Skeletal muscle tissue (tissue), 4 donors: ENCODE data around the gene CTNNA1. TPM values are rescaled to one million over a fixed set of nuclear protein-coding genes. Genes with fewer than 3 reads are reported as not detected.
A peak's percentile ranks its signal among the peaks of the same experiment; 100 is the strongest.
"Not testable (repeated sequence)": the region's sequence is repeated elsewhere in the genome, so short reads cannot be mapped to it uniquely, and the experiment has no call there.

ENCODE experiments used
- H3K27ac ChIP-seq: one replicate; pipeline ENCODE4 v1.7.0; 2013; ENCODE audit warnings: mild to moderate bottlenecking, low read depth, low read length, inconsistent platforms
- H3K27me3 ChIP-seq, 3 donors: one replicate each; pipeline ENCODE4 v1.7.0; 2013; ENCODE audit warnings: low read length in 3 of 3; ENCODE audit not compliant: control insufficient read depth in 3 of 3, insufficient read depth in 3 of 3
- H3K36me3 ChIP-seq, 3 donors: one replicate each; pipeline ENCODE4 v1.7.0; 2013; ENCODE audit warnings: low read length in 3 of 3; ENCODE audit not compliant: control insufficient read depth in 3 of 3, insufficient read depth in 3 of 3
- H3K4me1 ChIP-seq, 3 donors: one replicate each; pipeline ENCODE4 v1.7.0; 2013; ENCODE audit warnings: low read length in 3 of 3, mild to moderate bottlenecking in 3 of 3; ENCODE audit not compliant: control insufficient read depth in 3 of 3, insufficient read depth in 3 of 3
- H3K4me3 ChIP-seq, 3 donors: one replicate each; pipeline ENCODE4 v1.7.0; 2013; ENCODE audit warnings: low read length in 3 of 3
- H3K9ac ChIP-seq, 3 donors: one replicate each; pipeline ENCODE4 v1.7.0; 2013; ENCODE audit warnings: low read length in 3 of 3, mild to moderate bottlenecking in 3 of 3, moderate library complexity in 2 of 3, low read depth in 1 of 3
- H3K9me3 ChIP-seq, 3 donors: one replicate each; pipeline ENCODE4 v1.7.0; 2013; ENCODE audit warnings: low read length in 3 of 3; ENCODE audit not compliant: control insufficient read depth in 3 of 3
- total RNA-seq: library from RNA; depleted of rRNA; stranded (reverse); fragments of >200 nt; gene quantifications from one replicate; pipeline ENCODE4 v1.2.3, GENCODE V29; 2014
- donor health status: Osteomylitis.

CTNNA1 gene
- total RNA-seq, 1 donor from 2014 or later: 375 TPM

DNA sequence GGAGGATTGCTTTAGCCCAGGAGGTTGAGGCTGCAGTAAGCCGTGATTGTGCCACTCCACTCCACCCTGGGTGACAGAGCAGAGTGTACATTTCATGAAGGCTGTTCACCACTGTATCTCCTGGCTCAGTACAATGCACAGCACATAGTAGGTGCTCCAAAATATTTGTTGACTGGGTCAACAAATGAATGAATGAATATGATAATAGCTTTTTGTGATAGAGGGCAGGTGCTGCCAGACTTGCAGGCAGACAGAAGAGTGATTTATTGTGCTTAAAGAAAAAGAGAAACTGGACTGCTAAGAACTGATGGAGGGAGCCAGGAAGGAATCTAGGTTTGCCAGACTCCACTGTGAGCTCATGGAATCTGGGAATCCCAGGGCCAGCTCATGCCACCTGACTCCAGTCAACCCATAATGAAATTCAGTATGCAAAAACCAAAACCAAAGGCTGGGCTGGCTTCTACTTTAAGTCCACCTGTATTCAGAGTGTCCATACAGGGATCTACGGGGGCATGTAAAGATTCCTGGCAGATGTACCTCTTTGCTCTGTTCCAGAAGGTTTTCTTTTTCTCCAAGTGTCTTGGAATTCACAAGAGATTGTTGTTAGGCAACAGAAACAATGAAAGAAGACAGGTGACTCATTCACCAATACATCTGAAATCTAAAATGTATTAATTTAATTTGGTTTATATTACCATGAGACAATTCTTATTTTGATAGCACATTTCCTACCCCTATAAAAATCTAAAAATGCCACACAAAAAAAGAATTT is 15.5 kb upstream of the CTNNA1 start:
- H3K9ac ChIP-seq: no peak overlapping the region
- no peak overlapping the region for H3K4me3 ChIP-seq
- no peaks in the 10 kb centered on the region for H3K9me3 ChIP-seq
- H3K4me1 ChIP-seq: peaks cover 0 to 6% (median 2%) of the 10 kb centered on the region in 3 donors
- H3K27ac ChIP-seq: no peak overlapping the region
- H3K27me3 ChIP-seq: no peaks in the 10 kb centered on the region
- H3K36me3 ChIP-seq: no peaks in the 10 kb centered on the region

- Histone ChIP-seq H3K4me3 (no peak overlapping the region), H3K36me3 (no peaks in the 10 kb centered on the region), H3K27me3 (no peaks in the 10 kb centered on the region), H3K4me1 (peaks cover 0 to 6% (median 2%) of the 10 kb centered on the region in 3 donors), H3K9me3 (no peaks in the 10 kb centered on the region), H3K9ac (no peak overlapping the region), H3K27ac (no peak overlapping the region)
Measured at GRCh38 chr5:138738399-138738798, 14.8 kb upstream of the CTNNA1 start.

GRCh38 chr5:138739938-138740337 is 13.3 kb upstream of the CTNNA1 start:
- H3K9me3 ChIP-seq: no peaks in the 10 kb centered on the region
- no peak overlapping the region for H3K27ac ChIP-seq
- H3K36me3 ChIP-seq: no peaks in the 10 kb centered on the region
- H3K9ac ChIP-seq: no peak overlapping the region
- H3K4me1 ChIP-seq: peaks cover 0 to 6% (median 2%) of the 10 kb centered on the region in 3 donors
- H3K27me3 ChIP-seq: no peaks in the 10 kb centered on the region
- H3K4me3 ChIP-seq: no peak overlapping the region

GRCh38 chr5:138743484-138743883 is 9.7 kb upstream of the CTNNA1 start:
- Histone ChIP-seq H3K27me3 (no peaks in the 10 kb centered on the region), H3K36me3 (no peaks in the 10 kb centered on the region), H3K9me3 (no peaks in the 10 kb centered on the region), H3K4me3 (no peak overlapping the region), H3K4me1 (peaks cover 0 to 6% (median 2%) of the 10 kb centered on the region in 3 donors), H3K9ac (no peak overlapping the region), H3K27ac (no peak overlapping the region)

- no peak overlapping the region for H3K4me3 ChIP-seq
- H3K4me1 ChIP-seq: peaks cover 0 to 6% (median 2%) of the 10 kb centered on the region in 3 donors
- no peaks in the 10 kb centered on the region for H3K9me3 ChIP-seq
- H3K9ac ChIP-seq: no peak overlapping the region
- H3K27ac ChIP-seq: no peak overlapping the region
- H3K36me3 ChIP-seq: no peaks in the 10 kb centered on the region
- no peaks in the 10 kb centered on the region for H3K27me3 ChIP-seq
Measured at GRCh38 chr5:138745268-138745667, 8.0 kb upstream of the CTNNA1 start.

DNA sequence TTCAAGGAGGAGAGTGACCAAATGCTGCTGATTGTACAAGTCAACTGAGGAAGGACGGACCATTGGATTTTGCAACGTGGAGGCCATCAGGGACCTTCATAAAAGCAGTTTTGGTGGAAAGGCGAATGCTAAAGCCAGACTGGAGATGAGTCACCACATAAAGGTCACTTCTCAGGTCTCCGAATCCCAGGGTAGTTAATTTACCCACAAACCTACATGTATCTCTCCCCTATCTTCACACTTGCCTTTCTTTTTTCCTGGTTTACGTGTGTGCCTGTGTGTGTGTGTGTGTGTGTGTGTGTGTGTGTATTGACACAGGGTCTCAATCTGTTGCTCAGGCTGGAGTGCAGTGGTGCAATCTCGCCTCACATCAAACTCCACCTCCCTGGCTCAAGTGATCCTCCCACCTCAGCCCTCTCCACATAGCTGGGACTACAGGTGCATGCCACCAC is 4.6 kb upstream of the CTNNA1 start:
- H3K36me3 ChIP-seq: no peaks in the 10 kb centered on the region
- no peak overlapping the region for H3K9ac ChIP-seq
- H3K27ac ChIP-seq: no peak overlapping the region
- no peaks in the 10 kb centered on the region for H3K9me3 ChIP-seq
- no peaks in the 10 kb centered on the region for H3K27me3 ChIP-seq
- H3K4me1 ChIP-seq: peaks cover 4 to 6% (median 5%) of the 10 kb centered on the region in 3 donors
- no peak overlapping the region for H3K4me3 ChIP-seq

DNA sequence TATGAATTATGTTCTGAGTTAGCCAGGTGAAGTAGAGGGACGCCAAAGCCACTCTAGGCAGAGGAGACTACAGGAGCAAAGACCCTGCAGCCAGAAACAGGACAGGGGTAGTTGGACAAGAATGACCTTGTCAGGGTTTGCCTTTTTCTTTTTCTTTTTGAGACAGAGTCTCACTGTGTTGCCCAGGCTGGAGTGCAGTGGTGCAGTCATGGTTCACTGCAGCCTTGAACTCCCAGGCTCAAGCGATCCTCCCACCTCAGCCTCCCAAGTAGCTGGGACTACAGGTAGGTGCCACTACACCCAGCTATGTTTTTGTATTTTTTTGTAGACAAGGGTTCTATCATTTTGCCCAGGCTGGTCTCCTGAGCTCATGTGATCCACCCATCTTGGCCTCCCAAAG is 1.9 kb upstream of the CTNNA1 start:
- not testable (repeated sequence) for H3K27ac ChIP-seq

GRCh38 chr5:138752341-138752950 is 779 bp upstream of the CTNNA1 start:
- Histone ChIP-seq H3K36me3 (peaks cover 0 to 5% (median 0%) of the 10 kb centered on the region in 3 donors), H3K27ac (peak overlapping the region; percentile 98), H3K27me3 (no peaks in the 10 kb centered on the region), H3K4me1 (peaks cover 17 to 20% (median 18%) of the 10 kb centered on the region in 3 donors), H3K4me3 (peak overlapping the region; percentile 77 to 86 (median 79)), H3K9me3 (no peaks in the 10 kb centered on the region), H3K9ac (peak overlapping the region; percentile 75 to 88 (median 87))

More for the DNA sequence above, 1.9 kb upstream of the CTNNA1 start:
- H3K4me1 ChIP-seq: peaks cover 16 to 18% (median 17%) of the 10 kb centered on the region in 3 donors
- not testable (repeated sequence) for H3K27me3 ChIP-seq, H3K4me3 ChIP-seq, H3K9ac ChIP-seq, H3K9me3 ChIP-seq, H3K36me3 ChIP-seq

DNA sequence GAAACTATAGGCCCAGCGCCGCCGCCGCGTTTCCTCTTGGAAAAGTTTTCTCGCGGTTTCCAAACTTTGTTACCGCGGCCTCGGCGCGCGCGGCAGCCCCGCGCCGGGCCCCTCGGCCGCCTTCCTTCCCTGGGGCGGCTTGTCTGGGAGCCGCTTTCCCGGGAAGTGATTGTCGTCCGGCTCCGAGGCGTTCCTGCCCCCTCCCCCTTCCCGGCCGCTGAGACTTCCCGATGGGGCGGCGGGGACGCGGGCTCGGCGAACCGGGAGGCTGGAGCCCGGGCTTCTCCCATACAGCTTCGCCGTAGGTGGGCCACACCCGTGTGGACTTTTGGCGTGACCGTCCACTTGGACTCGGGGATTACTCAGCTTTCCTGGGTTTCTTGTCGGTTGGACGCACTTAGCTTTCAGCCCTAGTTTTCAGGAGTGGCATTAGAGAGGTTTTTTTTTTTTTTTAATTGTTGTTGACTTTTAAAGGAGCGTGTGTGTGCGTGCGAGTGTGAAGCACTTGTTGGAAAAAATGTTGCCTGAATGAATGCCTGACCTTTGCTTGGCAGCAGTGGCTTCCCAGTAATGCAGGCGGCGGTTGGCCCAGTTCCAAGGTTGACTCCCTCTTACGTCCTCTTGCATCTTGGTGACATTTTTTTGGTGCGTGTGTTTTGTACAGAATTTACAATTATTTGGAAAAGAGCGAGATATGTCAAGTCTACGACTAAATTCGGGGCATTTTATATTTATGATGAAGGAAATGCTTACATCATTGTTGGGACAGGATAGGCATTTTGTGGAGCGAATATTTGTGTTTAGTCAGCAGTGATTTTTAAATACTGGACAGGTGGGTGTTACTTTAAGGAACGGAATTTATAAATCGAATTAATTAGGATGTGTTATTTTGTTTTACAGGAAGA is 821 bp downstream of the CTNNA1 start:
- H3K9ac ChIP-seq: peak overlapping the region; percentile 90 to 93 (median 92)
- H3K27me3 ChIP-seq: no peaks in the 10 kb centered on the region
- peaks cover 0 to 9% (median 2%) of the 10 kb centered on the region in 3 donors for H3K36me3 ChIP-seq
- H3K9me3 ChIP-seq: no peaks in the 10 kb centered on the region
- H3K4me3 ChIP-seq: peak overlapping the region; percentile 85 to 86 (median 86)
- H3K4me1 ChIP-seq: peaks cover 17 to 24% (median 18%) of the 10 kb centered on the region in 3 donors
- H3K27ac ChIP-seq: peak overlapping the region; percentile 98
